ENCODE results near the gene MXRA7.

Gene MXRA7

GRCh38 chr17:76674600-76674999, 36.2 kb downstream of the MXRA7 start:
- H3K36me3 ChIP-seq (ENCODE audit: insufficient read depth, low read length): no peaks in the 10 kb centered on the region
- no peaks in the 10 kb centered on the region for H4K20me1 ChIP-seq (ENCODE audit: insufficient read depth, low read length, poor library complexity, severe bottlenecking)
- H3K9me3 ChIP-seq (ENCODE audit: insufficient read depth, low read depth, low read length): no peaks in the 10 kb centered on the region
- peaks cover 18% of the 10 kb centered on the region for H3K79me2 ChIP-seq (ENCODE audit: insufficient read depth, low read length)
- no peaks in the 10 kb centered on the region for H3K9me2 ChIP-seq (replicated peaks; ENCODE audit: low read depth, low read length)
- H3K4me2 ChIP-seq (ENCODE audit: low read depth, low read length, poor library complexity, severe bottlenecking): no peak overlapping the region
- H3K27me3 ChIP-seq (ENCODE audit: insufficient read depth, low read length, poor library complexity, severe bottlenecking): no peaks in the 10 kb centered on the region
- TF ChIP-seq CTCF (conservative IDR thresholded peaks at IDR 0.05; ENCODE audit: low read length): no peak
- no peak for TF ChIP-seq EZH2phosphoT487 (IDR thresholded peaks at IDR 0.05; ENCODE audit: borderline replicate concordance)
- no peak overlapping the region for H3K9ac ChIP-seq (ENCODE audit: low read depth, low read length, poor library complexity, severe bottlenecking)
- H3F3A ChIP-seq (ENCODE audit: low read depth): peaks cover 6% of the 10 kb centered on the region; the same call in 1 of the 2 replicates
- no peak overlapping the region for H3K4me3 ChIP-seq (ENCODE audit: low read length, poor library complexity, severe bottlenecking)
- no peak overlapping the region for H2AFZ ChIP-seq (ENCODE audit: low read length)
- peaks cover 54% of the 10 kb centered on the region for H3K4me1 ChIP-seq (ENCODE audit: insufficient read depth, low read length, poor library complexity, severe bottlenecking)

GRCh38 chr17:76673729-76674128, 37.0 kb downstream of the MXRA7 start:
- Histone ChIP-seq H4K20me1 (ENCODE audit: insufficient read depth, low read length, poor library complexity, severe bottlenecking) (no peaks in the 10 kb centered on the region), H3K9ac (ENCODE audit: low read depth, low read length, poor library complexity, severe bottlenecking) (peak overlapping the region; percentile 98), H3K36me3 (ENCODE audit: insufficient read depth, low read length) (no peaks in the 10 kb centered on the region), H3K27me3 (ENCODE audit: insufficient read depth, low read length, poor library complexity, severe bottlenecking) (no peaks in the 10 kb centered on the region), H3K4me3 (ENCODE audit: low read length, poor library complexity, severe bottlenecking) (no peak overlapping the region), H3K9me3 (ENCODE audit: insufficient read depth, low read depth, low read length) (no peaks in the 10 kb centered on the region), H3F3A (ENCODE audit: low read depth) (peaks cover 6% of the 10 kb centered on the region; the same call in 1 of the 2 replicates), H3K79me2 (ENCODE audit: insufficient read depth, low read length) (peaks cover 18% of the 10 kb centered on the region), H3K4me2 (ENCODE audit: low read depth, low read length, poor library complexity, severe bottlenecking) (peak overlapping the region; percentile 88), H2AFZ (ENCODE audit: low read length) (no peak overlapping the region), H3K9me2 (replicated peaks; ENCODE audit: low read depth, low read length) (no peaks in the 10 kb centered on the region), H3K4me1 (ENCODE audit: insufficient read depth, low read length, poor library complexity, severe bottlenecking) (peaks cover 47% of the 10 kb centered on the region)
- TF ChIP-seq CTCF (conservative IDR thresholded peaks at IDR 0.05; ENCODE audit: low read length): no peak
- no peak for TF ChIP-seq EZH2phosphoT487 (IDR thresholded peaks at IDR 0.05; ENCODE audit: borderline replicate concordance)

- TF ChIP-seq CTCF (conservative IDR thresholded peaks at IDR 0.05; ENCODE audit: low read length) (no peak), EZH2phosphoT487 (IDR thresholded peaks at IDR 0.05; ENCODE audit: borderline replicate concordance) (no peak)
- Histone ChIP-seq H3K9me2 (replicated peaks; ENCODE audit: low read depth, low read length) (no peaks in the 10 kb centered on the region), H2AFZ (ENCODE audit: low read length) (no peak overlapping the region), H3K36me3 (ENCODE audit: insufficient read depth, low read length) (no peaks in the 10 kb centered on the region), H3K4me1 (ENCODE audit: insufficient read depth, low read length, poor library complexity, severe bottlenecking) (peaks cover 40% of the 10 kb centered on the region), H3K4me3 (ENCODE audit: low read length, poor library complexity, severe bottlenecking) (peak overlapping the region; percentile 94), H3F3A (ENCODE audit: low read depth) (peaks cover 2% of the 10 kb centered on the region; the same call in 1 of the 2 replicates), H3K9me3 (ENCODE audit: insufficient read depth, low read depth, low read length) (no peaks in the 10 kb centered on the region), H3K27me3 (ENCODE audit: insufficient read depth, low read length, poor library complexity, severe bottlenecking) (no peaks in the 10 kb centered on the region), H3K4me2 (ENCODE audit: low read depth, low read length, poor library complexity, severe bottlenecking) (peak overlapping the region; percentile 88), H3K79me2 (ENCODE audit: insufficient read depth, low read length) (peaks cover 18% of the 10 kb centered on the region), H4K20me1 (ENCODE audit: insufficient read depth, low read length, poor library complexity, severe bottlenecking) (no peaks in the 10 kb centered on the region), H3K9ac (ENCODE audit: low read depth, low read length, poor library complexity, severe bottlenecking) (peak overlapping the region; percentile 98)
Measured at GRCh38 chr17:76672892-76673291, 37.9 kb downstream of the MXRA7 start.
